SK-N-SH treated with all-trans-retinoic acid at 6 μM for 48 hours (cell line): ENCODE data around the gene KSR2.

Experiments used
- ATAC-seq: fragments of 200-7000 bp; cut with Tn5 transposase; 3 replicates; pipeline ENCODE4 v1.9.1; 2020; ENCODE audit warnings: mild to moderate bottlenecking, moderate library complexity
- CREB5 ChIP-seq: fragments of 250-450 bp; sonication (Bioruptor Pico); IDR thresholded peaks from 2 replicates; pipeline ENCODE4 v1.5.1; 2020; ENCODE audit warnings: low read depth, mild to moderate bottlenecking, moderate library complexity
- CSDC2 ChIP-seq: fragments of 250-450 bp; sonication (Bioruptor Pico); IDR thresholded peaks from 2 replicates; pipeline ENCODE4 v1.5.0; 2020; ENCODE audit warnings: mild to moderate bottlenecking, moderate library complexity
- ESRRG ChIP-seq: fragments of 250-450 bp; sonication (Bioruptor Pico); IDR thresholded peaks from 2 replicates; pipeline ENCODE4 v1.6.1; 2021; ENCODE audit warnings: mild to moderate bottlenecking
- GLIS3 ChIP-seq: fragments of 250-450 bp; sonication (Bioruptor Pico); IDR thresholded peaks from 2 replicates; pipeline ENCODE4 v1.5.0; 2020; ENCODE audit warnings: mild to moderate bottlenecking, moderate library complexity
- ISL1 ChIP-seq: fragments of 250-450 bp; sonication (Bioruptor Pico); IDR thresholded peaks from 2 replicates; pipeline ENCODE4 v2.1.2; 2022; ENCODE audit warnings: mild to moderate bottlenecking, moderate library complexity
- OSR1 ChIP-seq: fragments of 250-450 bp; sonication (Bioruptor Pico); IDR thresholded peaks from 2 replicates; pipeline ENCODE4 v1.8.0; 2022; ENCODE audit warnings: moderate library complexity, mild to moderate bottlenecking, inconsistent platforms
- PATZ1 ChIP-seq: fragments of 250-450 bp; sonication (Bioruptor Pico); IDR thresholded peaks from 2 replicates; pipeline ENCODE4 v1.8.0; 2020; ENCODE audit warnings: mild to moderate bottlenecking, moderate library complexity, borderline replicate concordance
- POU6F1 ChIP-seq: fragments of 250-450 bp; sonication (Bioruptor Pico); IDR thresholded peaks from 2 replicates; pipeline ENCODE4 v1.8.0; 2021; ENCODE audit warnings: low read depth, mild to moderate bottlenecking, moderate library complexity, borderline replicate concordance
- PPARA ChIP-seq: fragments of 250-450 bp; sonication (Bioruptor Pico); IDR thresholded peaks from 2 replicates; pipeline ENCODE4 v1.5.0; 2020; ENCODE audit warnings: mild to moderate bottlenecking, borderline replicate concordance
- RARB ChIP-seq: fragments of 250-450 bp; sonication (Bioruptor Pico); IDR thresholded peaks from 2 replicates; pipeline ENCODE4 v1.8.0; 2021; ENCODE audit warnings: mild to moderate bottlenecking, moderate library complexity
- SNAI2 ChIP-seq: fragments of 250-450 bp; sonication (Bioruptor Pico); IDR thresholded peaks from 2 replicates; pipeline ENCODE4 v1.5.0; 2020; ENCODE audit warnings: mild to moderate bottlenecking, moderate library complexity
- TCF4 ChIP-seq: fragments of 250-450 bp; sonication (Bioruptor Pico); IDR thresholded peaks from 2 replicates; pipeline ENCODE4 v1.8.0; 2021; ENCODE audit warnings: mild to moderate bottlenecking, moderate library complexity, borderline replicate concordance
- TOX ChIP-seq: fragments of 250-450 bp; sonication (Bioruptor Pico); IDR thresholded peaks from 2 replicates; pipeline ENCODE4 v1.8.0; 2021; ENCODE audit warnings: mild to moderate bottlenecking, moderate library complexity, borderline replicate concordance
- TSHZ2 ChIP-seq: fragments of 250-450 bp; sonication (Bioruptor Pico); IDR thresholded peaks from 2 replicates; pipeline ENCODE4 v1.5.0; 2020; ENCODE audit warnings: mild to moderate bottlenecking, moderate library complexity
- ZC3H10 ChIP-seq: fragments of 250-450 bp; sonication (Bioruptor Pico); IDR thresholded peaks from 2 replicates; pipeline ENCODE4 v1.5.1; 2021; ENCODE audit warnings: mild to moderate bottlenecking, moderate library complexity
- ZFP30 ChIP-seq: fragments of 450-650 bp; formaldehyde crosslinking; IDR thresholded peaks from 2 replicates; pipeline ENCODE4 v1.5.0; 2022; ENCODE audit warnings: mild to moderate bottlenecking, moderate library complexity
- ZNF565 ChIP-seq: fragments of 450-650 bp; formaldehyde crosslinking; conservative IDR thresholded peaks from 2 replicates; pipeline ENCODE4 v1.5.0; 2020; ENCODE audit warnings: low read depth, mild to moderate bottlenecking, moderate library complexity
- ZNF70 ChIP-seq: fragments of 450-650 bp; formaldehyde crosslinking; IDR thresholded peaks from 2 replicates; pipeline ENCODE4 v1.5.0; 2020; ENCODE audit warnings: mild to moderate bottlenecking, moderate library complexity
- ZNF8 ChIP-seq: fragments of 450-650 bp; formaldehyde crosslinking; IDR thresholded peaks from 2 replicates; pipeline ENCODE4 v1.5.0; 2020; ENCODE audit warnings: mild to moderate bottlenecking, moderate library complexity

KSR2 gene

GRCh38 chr12:117583677-117584225, 385.0 kb downstream of the KSR2 start:
- ATAC-seq: no peak
- TF ChIP-seq GLIS3 (no peak), OSR1 (CRISPR knock-in tag) (no peak), ZNF565 (CRISPR knock-in tag) (no peak), PATZ1 (CRISPR knock-in tag) (no peak), ISL1 (CRISPR knock-in tag) (no peak), TOX (no peak), ZFP30 (CRISPR knock-in tag) (no peak), CREB5 (CRISPR knock-in tag) (no peak), CSDC2 (CRISPR knock-in tag) (no peak)

GRCh38 chr12:117583092-117583491, 385.7 kb downstream of the KSR2 start:
- no peak for ATAC-seq
- TF ChIP-seq ZC3H10 (CRISPR knock-in tag) (no peak), PPARA (CRISPR knock-in tag) (no peak), SNAI2 (CRISPR knock-in tag) (no peak), RARB (CRISPR knock-in tag) (no peak), GLIS3 (no peak), PATZ1 (CRISPR knock-in tag) (no peak), CSDC2 (CRISPR knock-in tag) (no peak), TOX (no peak)

- TF ChIP-seq TCF4 (no peak), ZNF8 (CRISPR knock-in tag) (no peak), OSR1 (CRISPR knock-in tag) (no peak), CREB5 (CRISPR knock-in tag) (no peak), GLIS3 (no peak), PATZ1 (CRISPR knock-in tag) (no peak), PPARA (CRISPR knock-in tag) (no peak), TSHZ2 (CRISPR knock-in tag) (no peak), ESRRG (CRISPR knock-in tag) (no peak), ZFP30 (CRISPR knock-in tag) (no peak), ZNF70 (CRISPR knock-in tag) (no peak), POU6F1 (CRISPR knock-in tag) (no peak)
- ATAC-seq: no peak
Observed at GRCh38 chr12:117582135-117582784, 386.5 kb downstream of the KSR2 start.
